ENCODE data around the gene S100A11.

The S100A11 gene

GRCh38 chr1:152047413-152047729, 10.6 kb upstream of the S100A11 start:
- peak overlapping the region; percentile 50 for H3K18ac ChIP-seq (ENCODE audit: low read length)
- peaks cover 9 to 22% of the 10 kb centered on the region in 2 experiments for H3K4me1 ChIP-seq (ENCODE audit: control insufficient read depth in 1 of 2, insufficient read depth in 2 of 2, low read length in 2 of 2)

GRCh38 chr1:152044386-152044785, 7.6 kb upstream of the S100A11 start:
- Histone ChIP-seq H4K8ac (ENCODE audit: low read depth, low read length) (no peak overlapping the region), H2BK120ac (ENCODE audit: insufficient read depth, low read length, poor library complexity) (peak overlapping the region; percentile 18), H2BK12ac (ENCODE audit: low read length) (no peak overlapping the region), H4K12ac (ENCODE audit: low read depth, low read length) (no peak overlapping the region), H3K27ac (ENCODE audit: low read depth, low read length) (no peak overlapping the region), H3K18ac (ENCODE audit: low read length) (no peak overlapping the region), H3K79me2 (ENCODE audit: control insufficient read depth, insufficient read depth, low read length, poor library complexity) (no peaks in the 10 kb centered on the region), H3K79me1 (ENCODE audit: low read length) (peaks cover 15% of the 10 kb centered on the region), H3K36me3 (ENCODE audit: control insufficient read depth in 1 of 2, insufficient read depth in 2 of 2, low read length in 2 of 2) (no peaks in the 10 kb centered on the region), H3K4ac (ENCODE audit: low read depth, low read length) (peak overlapping the region; percentile 33), H3K9me3 (ENCODE audit: insufficient read depth, low read depth, low read length) (no peaks in the 10 kb centered on the region), H2AFZ (ENCODE audit: insufficient read depth, low read length, poor library complexity) (no peak overlapping the region), H4K91ac (ENCODE audit: low read depth, low read length) (peak overlapping the region; percentile 58), H3K4me1 (ENCODE audit: control insufficient read depth in 1 of 2, insufficient read depth in 2 of 2, low read length in 2 of 2) (peaks cover 9 to 15% of the 10 kb centered on the region in 2 experiments), H3K23ac (ENCODE audit: low read length) (no peak overlapping the region), H3K4me2 (ENCODE audit: low read length) (no peak overlapping the region), H3K27me3 (ENCODE audit: insufficient read depth, low read length) (no peaks in the 10 kb centered on the region), H3K4me3 (ENCODE audit: low read depth, low read length) (no peak overlapping the region), H2AK5ac (ENCODE audit: low read length) (no peak overlapping the region), H2BK5ac (ENCODE audit: low read depth, low read length, poor library complexity) (peak overlapping the region; percentile 63), H3K14ac (ENCODE audit: low read length) (no peak overlapping the region), H3K9ac (ENCODE audit: low read length) (no peak overlapping the region)
- WGBS (ENCODE audit: extremely low coverage, insufficient coverage, insufficient read length) = no CpG with 5 or more reads among the region's 3 CpGs
- peak in 1 of 2 donors; percentile 18 for DNase-seq

More at GRCh38 chr1:152047413-152047729, 10.6 kb upstream of the S100A11 start:
- Histone ChIP-seq H3K36me3 (ENCODE audit: control insufficient read depth in 1 of 2, insufficient read depth in 2 of 2, low read length in 2 of 2) (no peaks in the 10 kb centered on the region), H3K9me3 (ENCODE audit: insufficient read depth, low read depth, low read length) (no peaks in the 10 kb centered on the region), H3K27me3 (ENCODE audit: insufficient read depth, low read length) (no peaks in the 10 kb centered on the region), H2BK12ac (ENCODE audit: low read length) (peak overlapping the region; percentile 89), H4K12ac (ENCODE audit: low read depth, low read length) (no peak overlapping the region), H3K4me2 (ENCODE audit: low read length) (peak overlapping the region; percentile 41), H4K8ac (ENCODE audit: low read depth, low read length) (peak overlapping the region; percentile 84), H3K9ac (ENCODE audit: low read length) (no peak overlapping the region), H3K14ac (ENCODE audit: low read length) (peak overlapping the region; percentile 18), H4K91ac (ENCODE audit: low read depth, low read length) (peak overlapping the region; percentile 76), H3K79me2 (ENCODE audit: control insufficient read depth, insufficient read depth, low read length, poor library complexity) (no peaks in the 10 kb centered on the region), H3K23ac (ENCODE audit: low read length) (no peak overlapping the region), H3K4ac (ENCODE audit: low read depth, low read length) (peak overlapping the region; percentile 35), H3K27ac (ENCODE audit: low read depth, low read length) (peak overlapping the region; percentile 99), H2AFZ (ENCODE audit: insufficient read depth, low read length, poor library complexity) (no peak overlapping the region), H2AK5ac (ENCODE audit: low read length) (peak overlapping the region; percentile 70), H3K4me3 (ENCODE audit: low read depth, low read length) (no peak overlapping the region), H2BK120ac (ENCODE audit: insufficient read depth, low read length, poor library complexity) (peak overlapping the region; percentile 91), H3K79me1 (ENCODE audit: low read length) (peaks cover 16% of the 10 kb centered on the region), H2BK5ac (ENCODE audit: low read depth, low read length, poor library complexity) (peak overlapping the region; percentile 78)
- WGBS (ENCODE audit: extremely low coverage, insufficient coverage, insufficient read length) = no CpG with 5 or more reads among the region's 5 CpGs
- DNase-seq = no peak

- H2AK5ac ChIP-seq (ENCODE audit: low read length) = no peak overlapping the region
These were observed 7.1 kb upstream of the S100A11 start for GRCh38 chr1:152043870-152044269.

GRCh38 chr1:152042030-152042429, 5.2 kb upstream of the S100A11 start:
- Histone ChIP-seq H2AFZ (ENCODE audit: insufficient read depth, low read length, poor library complexity) (no peak overlapping the region), H2BK12ac (ENCODE audit: low read length) (peak overlapping the region; percentile 69), H3K4me2 (ENCODE audit: low read length) (no peak overlapping the region), H4K8ac (ENCODE audit: low read depth, low read length) (no peak overlapping the region), H3K27ac (ENCODE audit: low read depth, low read length) (no peak overlapping the region), H3K4me1 (ENCODE audit: control insufficient read depth in 1 of 2, insufficient read depth in 2 of 2, low read length in 2 of 2) (peaks cover 10 to 11% of the 10 kb centered on the region in 2 experiments), H2AK5ac (ENCODE audit: low read length) (peak overlapping the region; percentile 71), H3K27me3 (ENCODE audit: insufficient read depth, low read length) (no peaks in the 10 kb centered on the region), H3K9me3 (ENCODE audit: insufficient read depth, low read depth, low read length) (no peaks in the 10 kb centered on the region), H3K4me3 (ENCODE audit: low read depth, low read length) (no peak overlapping the region), H3K79me1 (ENCODE audit: low read length) (peaks cover 9% of the 10 kb centered on the region), H3K9ac (ENCODE audit: low read length) (no peak overlapping the region), H4K91ac (ENCODE audit: low read depth, low read length) (peak overlapping the region; percentile 52), H4K12ac (ENCODE audit: low read depth, low read length) (no peak overlapping the region), H3K23ac (ENCODE audit: low read length) (no peak overlapping the region), H3K18ac (ENCODE audit: low read length) (no peak overlapping the region), H3K4ac (ENCODE audit: low read depth, low read length) (no peak overlapping the region), H3K14ac (ENCODE audit: low read length) (peak overlapping the region; percentile 9), H2BK5ac (ENCODE audit: low read depth, low read length, poor library complexity) (no peak overlapping the region), H2BK120ac (ENCODE audit: insufficient read depth, low read length, poor library complexity) (no peak overlapping the region), H3K36me3 (ENCODE audit: control insufficient read depth in 1 of 2, insufficient read depth in 2 of 2, low read length in 2 of 2) (no peaks in the 10 kb centered on the region), H3K79me2 (ENCODE audit: control insufficient read depth, insufficient read depth, low read length, poor library complexity) (peaks cover 1% of the 10 kb centered on the region)
- no peak for DNase-seq
- no CpG with 5 or more reads among the region's 1 CpG for WGBS (ENCODE audit: extremely low coverage, insufficient coverage, insufficient read length)

More at GRCh38 chr1:152043870-152044269, 7.1 kb upstream of the S100A11 start:
- Histone ChIP-seq H3K23ac (ENCODE audit: low read length) (no peak overlapping the region), H3K4ac (ENCODE audit: low read depth, low read length) (no peak overlapping the region), H2BK12ac (ENCODE audit: low read length) (no peak overlapping the region), H2AFZ (ENCODE audit: insufficient read depth, low read length, poor library complexity) (no peak overlapping the region), H3K14ac (ENCODE audit: low read length) (no peak overlapping the region), H3K27ac (ENCODE audit: low read depth, low read length) (no peak overlapping the region), H3K4me2 (ENCODE audit: low read length) (no peak overlapping the region), H4K91ac (ENCODE audit: low read depth, low read length) (no peak overlapping the region), H3K18ac (ENCODE audit: low read length) (no peak overlapping the region), H3K9ac (ENCODE audit: low read length) (no peak overlapping the region), H3K36me3 (ENCODE audit: control insufficient read depth in 1 of 2, insufficient read depth in 2 of 2, low read length in 2 of 2) (no peaks in the 10 kb centered on the region), H3K79me2 (ENCODE audit: control insufficient read depth, insufficient read depth, low read length, poor library complexity) (no peaks in the 10 kb centered on the region), H3K4me1 (ENCODE audit: control insufficient read depth in 1 of 2, insufficient read depth in 2 of 2, low read length in 2 of 2) (peaks cover 9 to 14% of the 10 kb centered on the region in 2 experiments), H3K9me3 (ENCODE audit: insufficient read depth, low read depth, low read length) (no peaks in the 10 kb centered on the region), H3K27me3 (ENCODE audit: insufficient read depth, low read length) (no peaks in the 10 kb centered on the region), H3K4me3 (ENCODE audit: low read depth, low read length) (no peak overlapping the region), H4K12ac (ENCODE audit: low read depth, low read length) (no peak overlapping the region), H2BK120ac (ENCODE audit: insufficient read depth, low read length, poor library complexity) (no peak overlapping the region), H4K8ac (ENCODE audit: low read depth, low read length) (no peak overlapping the region), H3K79me1 (ENCODE audit: low read length) (peaks cover 15% of the 10 kb centered on the region), H2BK5ac (ENCODE audit: low read depth, low read length, poor library complexity) (no peak overlapping the region)
- WGBS (ENCODE audit: extremely low coverage, insufficient coverage, insufficient read length) = no CpG with 5 or more reads among the region's 5 CpGs
- peak in 1 of 2 donors; percentile 41 for DNase-seq

Data from trophoblast cell (in vitro differentiated cells and primary cell).